ENCODE measurements around the gene EFCAB12. TPM values are rescaled to one million over a fixed set of nuclear protein-coding genes. Genes with fewer than 3 reads are reported as not detected.
A peak's percentile ranks its signal among the peaks of the same experiment; 100 is the strongest.
"Not testable (repeated sequence)": the region's sequence is repeated elsewhere in the genome, so short reads cannot be mapped to it uniquely, and the experiment has no call there.

The EFCAB12 gene
- total and polyA plus RNA-seq, 2 of the 13 experiments (the other 11 are each of a cell fraction or from before 2014, with no cell fraction given), result 0.31 to 2.4 TPM

- TF ChIP-seq ZNF329 (CRISPR knock-in tag; IDR thresholded peaks at IDR 0.05; ENCODE audit: low read depth) (no peak), TCF12 (IDR thresholded peaks at IDR 0.05) (no peak), TCF12 (CRISPR knock-in tag; IDR thresholded peaks at IDR 0.05) (peak; percentile 60; the same call in 1 of the 2 replicates), TGIF2 (CRISPR knock-in tag; IDR thresholded peaks at IDR 0.05) (no peak), ZNF292 (CRISPR knock-in tag; IDR thresholded peaks at IDR 0.05; ENCODE audit: borderline replicate concordance, low read depth) (no peak), ZBTB44 (CRISPR knock-in tag; IDR thresholded peaks at IDR 0.05) (no peak), ATF4 (CRISPR knock-in tag; IDR thresholded peaks at IDR 0.05) (no peak), SALL2 (CRISPR knock-in tag; IDR thresholded peaks at IDR 0.05) (no peak), HOXA7 (CRISPR knock-in tag; IDR thresholded peaks at IDR 0.05) (no peak)
These were observed 29.7 kb downstream of the EFCAB12 start (continued) for GRCh38 chr3:129398803-129399144.

- peak overlapping the region; percentile 64 for H3K4me2 ChIP-seq (ENCODE audit: low read depth, low read length)
- intact Hi-C loops (cut with micrococcal nuclease; ENCODE audit: unreplicated experiment); H2AFZ ChIP-seq (ENCODE audit: low read length); H3K9me3 ChIP-seq (ENCODE audit: low read length); CTCF ChIA-PET (ENCODE audit: low intra/inter-chr PET ratio, low total read pairs); H3K27me3 ChIP-seq (ENCODE audit: control insufficient read depth in 1 of 2, insufficient read depth in 2 of 2, low read length in 2 of 2); H4K20me1 ChIP-seq (ENCODE audit: insufficient read depth, low read length); in situ Hi-C loops (cut with HindIII; ENCODE audit: extremely low pct_ligation_motif_present, low pct_unique_long_range_greater_than_20kb); BruUV-seq (replicated peaks): not testable (repeated sequence)
- H3K27ac ChIP-seq (ENCODE audit: extremely low read length, insufficient read depth, low read length), result peak overlapping the region; percentile 68
- H3K4me3 ChIP-seq (replicated peaks in 1 of 3; ENCODE audit: insufficient read depth in 1 of 3, low read depth in 2 of 3, low read length in 3 of 3), result peak overlapping the region in 1 of 3 experiments; percentile 50; a peak in 2 of 6 replicates
- H3K4me1 ChIP-seq (ENCODE audit: insufficient read depth, low read length), result peaks cover 95% of the 10 kb centered on the region
- H3K79me2 ChIP-seq (ENCODE audit: insufficient read depth, low read length), result peaks cover 46% of the 10 kb centered on the region
- ATAC-seq (peak; percentile 88), DNase-seq (ENCODE audit: low spot score) (peak; percentile 86), FAIRE-seq (peak; percentile 88)
- 89% methylated on average over 1 of the region's 17 CpGs for WGBS (ENCODE audit: low lambda C conversion rate)
- peaks cover 6 to 37% of the 10 kb centered on the region in 2 experiments; a peak in 3 of 5 replicates for H3K36me3 ChIP-seq (replicated peaks in 1 of 2; ENCODE audit: control insufficient read depth in 1 of 2, insufficient read depth in 2 of 2, low read length in 2 of 2)
- POLR2A ChIA-PET, result interaction anchor here (0.8 kb wide), 1 partner anchor 20 kb away, joined by 3 read pairs; no protein-coding TSS in a partner anchor
- peak overlapping the region; percentile 48 for H3K9ac ChIP-seq (ENCODE audit: insufficient read depth, low read depth, low read length)
- peak; percentile 54; the same call in 1 of the 2 replicates for TF ChIP-seq FOXO1 (CRISPR knock-in tag; IDR thresholded peaks at IDR 0.05)
- 0 out of 2 replicates have a peak, but pooled peaks have one; percentile 50 for TF ChIP-seq AKAP8 (CRISPR knock-in tag; IDR thresholded peaks at IDR 0.05)
- peak; percentile 29; the same call in 1 of the 2 replicates for TF ChIP-seq HDAC1 (CRISPR knock-in tag; IDR thresholded peaks at IDR 0.05)
- peak; percentile 86 for TF ChIP-seq SP5 (CRISPR knock-in tag; IDR thresholded peaks at IDR 0.05; ENCODE audit: borderline replicate concordance, low read depth)
- TF ChIP-seq THRA (CRISPR knock-in tag; IDR thresholded peaks at IDR 0.05; ENCODE audit: borderline replicate concordance), result peak; percentile 41; the same call in 1 of the 2 replicates
- peak; percentile 37; the same call in 1 of the 2 replicates for TF ChIP-seq RXRB (CRISPR knock-in tag; IDR thresholded peaks at IDR 0.05; ENCODE audit: borderline replicate concordance)
- 0 out of 2 replicates have a peak, but pooled peaks have one; percentile 49 for TF ChIP-seq TBX2 (CRISPR knock-in tag; IDR thresholded peaks at IDR 0.05; ENCODE audit: borderline replicate concordance)
These were observed 34.5 kb downstream of the EFCAB12 start for GRCh38 chr3:129393760-129394564.

All from HepG2 (cell line).